ENCODE measurements around the gene LMOD3. TPM values are rescaled to one million over a fixed set of nuclear protein-coding genes. Genes with fewer than 3 reads are reported as not detected.

LMOD3 gene
- total RNA-seq (2021; ENCODE audit: unreplicated experiment) (not detected), Bru-seq, nascent RNA (not detected), BruChase-seq, experiment 1, labeled RNA remaining after a 2-hour chase (not detected), BruChase-seq, experiment 2, labeled RNA remaining after a 6-hour chase (not detected)
- not detected for polyA plus RNA-seq (2012; ENCODE audit: insufficient read length)
- long read RNA-seq, partial matches to known transcripts = 0 of 1 reads
- long read RNA-seq, other reads (novel, unspliced or antisense) = 1 of 1 reads

GRCh38 chr3:69122403-69122802, at the start of gene LMOD3:
LMOD3 (minus strand) TSS chr3:69122595; CDS start chr3:69122386, 209 bp downstream.
- in situ Hi-C loops (cut with HindIII; ENCODE audit: low pct_unique_long_range_greater_than_20kb, low sequenced_read_pairs) = no loop called here
- Histone ChIP-seq H3K9me3 (ENCODE audit: control insufficient read depth, insufficient read depth, low read depth, low read length) (no peaks in the 10 kb centered on the region), H3K27me3 (ENCODE audit: control insufficient read depth, insufficient read depth, low read length) (no peaks in the 10 kb centered on the region), H3K4me1 (ENCODE audit: control insufficient read depth, insufficient read depth, low read length) (no peaks in the 10 kb centered on the region), H3K27ac (ENCODE audit: low read length) (no peak within 1 kb of the TSS), H3K36me3 (ENCODE audit: control insufficient read depth, insufficient read depth, low read length) (no peaks in the 10 kb centered on the region), H3K4me3 (ENCODE audit: low read depth in 2 of 2, low read length in 2 of 2) (no peak within 1 kb of the TSS)
- no peak for DNase-seq (ENCODE audit: low read depth, low spot score)
- BruUV-seq (replicated peaks) = no TSS peak
- POLR2A ChIA-PET = no interaction called here
- no peak for ATAC-seq
- intact Hi-C loops (cut with micrococcal nuclease; ENCODE audit: unreplicated experiment) = loop anchor here (2.0 to 10.0 kb wide), 4 partner anchors 184 to 822 kb away; no protein-coding TSS in a partner anchor
- CTCF ChIA-PET = no interaction called here
- TF ChIP-seq SIN3A (IDR thresholded peaks at IDR 0.05; ENCODE audit: borderline replicate concordance, insufficient read depth, low read depth, low read length) (no peak), CTCF (IDR thresholded peaks at IDR 0.05) (no peak)

- ChIA-PET CTCF (no interaction called here), POLR2A (no interaction called here)
- Histone ChIP-seq H3K4me3 (ENCODE audit: low read depth in 2 of 2, low read length in 2 of 2) (no peak overlapping the region), H3K36me3 (ENCODE audit: control insufficient read depth, insufficient read depth, low read length) (no peaks in the 10 kb centered on the region), H3K27ac (ENCODE audit: low read length) (no peak overlapping the region), H3K27me3 (ENCODE audit: control insufficient read depth, insufficient read depth, low read length) (no peaks in the 10 kb centered on the region), H3K4me1 (ENCODE audit: control insufficient read depth, insufficient read depth, low read length) (no peaks in the 10 kb centered on the region), H3K9me3 (ENCODE audit: control insufficient read depth, insufficient read depth, low read depth, low read length) (no peaks in the 10 kb centered on the region)
- BruUV-seq (replicated peaks) = no TSS peak
- TF ChIP-seq REST (IDR thresholded peaks at IDR 0.05; ENCODE audit: insufficient read depth in 1 of 2, low read depth in 2 of 2, low read length in 1 of 2) (no peak), CTCF (IDR thresholded peaks at IDR 0.05) (no peak), TCF7L2 (IDR thresholded peaks at IDR 0.05; ENCODE audit: low read depth, low read length) (no peak), POLR2AphosphoS5 (IDR thresholded peaks at IDR 0.05; ENCODE audit: low read depth, low read length) (no peak), SIN3A (IDR thresholded peaks at IDR 0.05; ENCODE audit: borderline replicate concordance, insufficient read depth, low read depth, low read length) (no peak)
- intact Hi-C loops (cut with micrococcal nuclease; ENCODE audit: unreplicated experiment) = no loop called here
- ATAC-seq (no peak), DNase-seq (ENCODE audit: low read depth, low spot score) (no peak)
- in situ Hi-C loops (cut with HindIII; ENCODE audit: low pct_unique_long_range_greater_than_20kb, low sequenced_read_pairs) = no loop called here
Measured at GRCh38 chr3:69172058-69172457, 49.7 kb upstream of the LMOD3 start.
